ENCODE measurements around the gene ART1. TPM values are rescaled to one million over a fixed set of nuclear protein-coding genes. Genes with fewer than 3 reads are reported as not detected.

ART1 gene
- total RNA-seq, 2 experiments from 2014 or later = not detected

Other genes with a start within 250 kb of the ART1 start
- gene ART5, start 3.1 kb upstream of the ART1 start, total RNA-seq = not detected
- gene CHRNA10, start 26.3 kb downstream of the ART1 start, total RNA-seq = 1 to 10 TPM; 3.0 to 3.1 TPM
- 100 to 1,000 TPM in 1 of 2 experiments, 10 to 100 TPM in 1; 94.7 to 116 TPM for gene NUP98, start 152.4 kb downstream of the ART1 start, total RNA-seq
- gene PGAP2, start 163.4 kb downstream of the ART1 start, total RNA-seq = 10 to 100 TPM; 30.0 to 30.9 TPM
- gene RHOG, start 195.8 kb downstream of the ART1 start, total RNA-seq = 100 to 1,000 TPM; 158 to 172 TPM
- 100 to 1,000 TPM; 103 to 108 TPM for gene STIM1, start 210.5 kb downstream of the ART1 start, total RNA-seq

Measured in activated CD4-positive, alpha-beta T cell treated with anti-CD3 and anti-CD28 coated beads, Interleukin-2, amount 10 ng/mL, durations not matched to agents 7 days and 5 days (primary cell).